ENCODE data around the gene SLC30A7.
"Not testable (repeated sequence)": the region's sequence is repeated elsewhere in the genome, so short reads cannot be mapped to it uniquely, and the experiment has no call there.

SLC30A7 gene

GRCh38 chr1:100891380-100891779, 4.5 kb upstream of the SLC30A7 start:
- DNase-seq (ENCODE audit: low spot score): no peak

DNA sequence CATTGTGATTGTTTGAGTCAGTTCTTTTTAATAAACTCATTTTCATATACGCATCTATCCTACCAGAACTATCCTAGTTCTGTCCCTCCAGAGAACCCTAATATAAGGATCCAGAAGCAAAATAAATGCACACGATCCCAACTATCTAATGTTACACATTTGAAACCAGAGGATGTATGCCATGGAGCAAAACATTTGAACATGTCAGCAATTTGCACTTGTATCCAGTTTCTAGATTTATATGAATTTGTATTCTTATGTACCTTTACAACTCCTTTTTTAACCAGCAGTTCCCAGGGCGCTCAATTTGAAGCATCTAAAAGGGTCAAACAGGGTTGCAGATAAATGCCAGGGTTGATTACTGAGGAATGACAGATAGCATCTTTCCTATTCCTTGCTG, 3.3 kb upstream of the SLC30A7 start:
- DNase-seq (ENCODE audit: low spot score): no peak

- no peak for DNase-seq (ENCODE audit: low spot score)
These were observed 2.2 kb upstream of the SLC30A7 start for GRCh38 chr1:100893718-100894117.

- peak; percentile 89 for DNase-seq (ENCODE audit: low spot score)
These were observed 1.0 kb upstream of the SLC30A7 start, which contains the start of gene EXTL2 for GRCh38 chr1:100894603-100895539. EXTL2 (minus strand) TSS chr1:100894842; CDS start chr1:100888757, 6,085 bp downstream.

GRCh38 chr1:100896481-100896982, 642 bp downstream of the SLC30A7 start:
- DNase-seq (ENCODE audit: low spot score): peak; percentile 68

- DNase-seq (ENCODE audit: low spot score): no peak
These were observed 6.5 kb downstream of the SLC30A7 start for GRCh38 chr1:100902365-100902764.

GRCh38 chr1:100903777-100904176, 7.9 kb downstream of the SLC30A7 start:
- DNase-seq (ENCODE audit: low spot score): no peak

DNA sequence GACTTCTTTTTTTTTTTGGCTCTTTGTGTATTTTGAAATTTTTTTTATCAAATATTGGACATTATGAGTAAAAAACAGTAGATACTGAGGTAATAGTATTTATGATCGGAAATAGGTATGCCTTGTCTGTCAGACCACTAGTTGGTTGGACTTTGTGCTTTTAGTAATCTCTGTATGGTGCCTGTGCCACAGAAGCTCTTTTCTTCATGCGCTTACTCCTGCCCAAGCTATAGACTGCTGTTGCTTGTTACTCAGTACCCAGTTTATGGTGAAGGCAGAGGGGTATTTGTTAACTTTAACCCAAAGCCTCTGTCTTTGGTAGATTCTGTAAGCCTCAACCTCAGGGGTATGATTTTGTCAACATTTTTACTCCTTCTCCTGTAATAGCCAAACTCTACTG, 8.6 kb downstream of the SLC30A7 start:
- DNase-seq (ENCODE audit: low spot score): no peak

GRCh38 chr1:100905181-100905580, 9.3 kb downstream of the SLC30A7 start:
- no peak for DNase-seq (ENCODE audit: low spot score)

DNA sequence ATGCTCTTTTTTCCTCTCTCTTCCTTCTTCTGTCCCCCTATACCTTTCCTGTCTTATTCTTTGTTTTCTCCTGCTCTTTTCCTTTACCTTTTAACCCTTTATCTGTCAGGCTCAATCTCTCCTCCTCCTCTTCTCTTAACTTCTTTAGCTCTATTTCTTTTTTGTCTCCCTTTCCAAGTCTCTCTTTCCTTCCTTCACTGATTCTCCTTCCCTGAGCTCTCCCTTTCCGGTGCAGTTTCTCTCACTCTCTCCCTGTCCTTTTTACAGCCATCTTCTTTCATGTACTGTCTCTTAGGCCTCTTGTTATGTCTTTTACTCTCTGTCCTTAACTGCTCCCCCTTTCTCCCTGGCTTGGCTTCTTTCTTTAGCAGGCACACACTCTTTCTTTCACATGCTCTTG, 12.0 kb downstream of the SLC30A7 start:
- no peak for DNase-seq (ENCODE audit: low spot score)

DNA sequence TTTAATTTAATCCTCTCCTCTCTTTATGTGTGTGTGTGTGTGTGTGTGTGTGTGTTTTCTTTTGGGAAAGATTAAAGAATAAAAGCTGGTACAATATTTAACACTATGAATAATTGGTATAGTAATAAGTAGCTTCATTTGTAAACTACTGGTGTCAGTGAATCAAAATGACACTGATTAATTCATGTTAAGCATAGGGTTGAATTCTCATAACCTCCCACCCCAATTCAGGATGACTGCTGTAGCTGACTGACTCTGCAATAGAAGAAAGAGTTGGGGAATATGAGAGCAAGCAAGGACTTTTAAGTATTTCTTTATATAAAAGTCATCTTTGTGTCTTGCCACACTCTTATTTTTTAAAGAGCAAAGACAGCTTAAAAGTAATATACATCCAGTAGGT, 13.1 kb downstream of the SLC30A7 start:
- DNase-seq (ENCODE audit: low spot score): no peak

- DNase-seq (ENCODE audit: low spot score): no peak
These were observed 16.1 kb downstream of the SLC30A7 start for GRCh38 chr1:100912019-100912418.

- DNase-seq (ENCODE audit: low spot score): no peak
These were observed 25.3 kb downstream of the SLC30A7 start for GRCh38 chr1:100921110-100921706.

- DNase-seq (ENCODE audit: low spot score): no peak
These were observed 28.3 kb downstream of the SLC30A7 start for GRCh38 chr1:100924212-100924611.

DNA sequence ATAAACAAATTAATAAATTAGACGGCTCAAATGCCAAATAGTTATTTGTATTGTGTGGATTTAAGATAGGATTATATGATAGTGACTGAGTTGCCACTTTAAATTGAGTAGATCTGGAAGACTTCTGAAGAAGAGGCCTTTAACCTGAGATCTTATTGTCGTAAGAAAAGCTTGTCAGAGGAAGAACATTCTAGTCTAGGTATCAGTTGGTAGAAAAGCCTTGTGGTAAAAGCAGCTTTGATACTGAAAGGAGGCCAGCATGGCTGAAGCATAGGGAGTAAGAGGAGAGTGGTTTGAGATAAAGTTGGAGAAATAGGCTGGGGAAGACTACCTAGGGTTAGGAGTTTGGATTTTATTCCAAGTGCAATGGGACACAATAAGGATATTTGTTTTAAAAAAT, 29.1 kb downstream of the SLC30A7 start:
- DNase-seq (ENCODE audit: low spot score): no peak

GRCh38 chr1:100926240-100926639, 30.4 kb downstream of the SLC30A7 start:
- no peak for DNase-seq (ENCODE audit: low spot score)

DNA sequence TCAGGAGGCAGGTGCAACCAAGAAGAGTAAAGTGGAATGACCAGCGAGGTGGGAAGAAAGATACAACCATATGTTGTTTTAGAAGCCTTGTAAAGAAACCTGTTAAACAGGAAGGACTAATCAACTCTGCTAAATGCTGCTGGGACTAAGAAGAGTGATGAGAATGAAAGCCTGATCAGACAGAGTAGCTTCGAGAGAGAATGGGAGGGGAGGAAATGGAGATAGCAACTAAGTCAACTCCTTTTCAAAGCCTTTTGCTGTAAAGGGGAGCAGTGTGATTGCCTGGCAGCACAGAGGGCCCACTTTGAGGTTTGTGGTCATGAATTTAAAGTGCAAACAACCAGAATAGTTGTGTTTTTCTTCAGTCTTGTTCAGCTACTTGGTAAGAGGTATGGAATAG, 31.4 kb downstream of the SLC30A7 start:
- no peak for DNase-seq (ENCODE audit: low spot score)

DNA sequence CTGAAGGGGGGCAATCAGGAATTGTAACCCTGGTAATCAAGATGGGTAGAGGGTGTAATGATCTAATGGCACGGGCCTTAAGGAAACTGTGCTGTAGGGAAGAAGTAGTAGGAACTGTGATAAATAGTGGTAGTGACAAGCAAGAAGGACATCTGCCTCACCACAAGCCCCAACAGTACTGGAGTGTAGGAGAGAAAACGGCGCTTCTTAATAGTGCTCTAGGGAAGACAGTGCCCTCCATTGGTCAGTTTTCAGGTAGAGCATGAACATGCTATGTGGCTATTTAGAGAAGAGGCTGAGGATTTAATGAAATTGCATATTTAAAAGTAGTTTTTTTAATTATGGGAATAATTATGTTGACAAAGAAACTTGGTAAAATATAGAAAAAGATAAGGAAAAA, 32.2 kb downstream of the SLC30A7 start:
- DNase-seq (ENCODE audit: low spot score): no peak

DNA sequence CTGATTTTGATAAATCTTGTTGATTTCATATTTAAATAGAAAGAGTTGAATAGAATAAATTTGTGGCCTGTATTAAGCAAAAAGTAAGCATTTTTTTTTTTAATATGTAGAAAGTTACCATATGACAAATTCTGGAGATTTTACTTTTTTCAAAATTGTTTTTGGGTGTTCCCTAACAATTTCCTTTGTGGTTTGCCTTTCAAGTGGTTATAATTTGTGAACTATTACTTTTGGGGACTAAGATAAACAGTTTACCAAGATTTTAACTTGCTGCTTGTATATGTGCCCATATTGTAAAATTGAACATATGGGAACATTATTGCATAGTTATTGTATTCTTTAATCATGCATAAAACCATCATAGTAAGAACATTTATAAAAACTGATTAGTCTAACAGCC, 34.6 kb downstream of the SLC30A7 start:
- no peak for DNase-seq (ENCODE audit: low spot score)

- no peak for DNase-seq (ENCODE audit: low spot score)
These were observed 35.8 kb downstream of the SLC30A7 start for GRCh38 chr1:100931716-100932115.

- DNase-seq (ENCODE audit: low spot score): not testable (repeated sequence)
These were observed 37.7 kb downstream of the SLC30A7 start for GRCh38 chr1:100933555-100933954.

GRCh38 chr1:100936194-100936967, 40.5 kb downstream of the SLC30A7 start:
- no peak for DNase-seq (ENCODE audit: low spot score)

Measured in left forelimb (tissue), 1 donor.